ENCODE results near the gene CDH4.

The CDH4 gene

DNA sequence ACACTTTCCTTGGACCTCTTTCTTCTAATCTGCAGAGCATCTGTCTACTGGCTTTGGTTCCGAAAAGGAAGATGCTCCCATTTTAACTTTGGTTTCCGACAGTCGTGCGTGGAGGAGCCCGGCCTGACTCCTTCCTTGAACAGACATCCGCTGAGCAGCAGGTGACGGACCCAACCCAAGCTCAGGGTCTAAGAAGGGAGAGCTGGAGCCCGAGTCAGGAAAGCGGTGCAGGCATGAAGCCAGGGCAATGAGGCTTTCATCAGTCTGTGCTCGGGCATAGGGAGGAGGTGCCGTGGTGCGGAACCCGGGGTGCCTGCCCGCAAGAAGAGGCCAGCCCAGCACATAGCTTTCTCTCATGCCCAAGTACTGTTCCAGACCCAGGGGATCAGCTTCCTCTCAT is 109.4 kb downstream of the CDH4 start:
- no peak for DNase-seq

GRCh38 chr20:61364147-61364546 is 112.1 kb downstream of the CDH4 start:
- DNase-seq: no peak

GRCh38 chr20:61366914-61367313 is 114.9 kb downstream of the CDH4 start:
- no peak for DNase-seq

DNA sequence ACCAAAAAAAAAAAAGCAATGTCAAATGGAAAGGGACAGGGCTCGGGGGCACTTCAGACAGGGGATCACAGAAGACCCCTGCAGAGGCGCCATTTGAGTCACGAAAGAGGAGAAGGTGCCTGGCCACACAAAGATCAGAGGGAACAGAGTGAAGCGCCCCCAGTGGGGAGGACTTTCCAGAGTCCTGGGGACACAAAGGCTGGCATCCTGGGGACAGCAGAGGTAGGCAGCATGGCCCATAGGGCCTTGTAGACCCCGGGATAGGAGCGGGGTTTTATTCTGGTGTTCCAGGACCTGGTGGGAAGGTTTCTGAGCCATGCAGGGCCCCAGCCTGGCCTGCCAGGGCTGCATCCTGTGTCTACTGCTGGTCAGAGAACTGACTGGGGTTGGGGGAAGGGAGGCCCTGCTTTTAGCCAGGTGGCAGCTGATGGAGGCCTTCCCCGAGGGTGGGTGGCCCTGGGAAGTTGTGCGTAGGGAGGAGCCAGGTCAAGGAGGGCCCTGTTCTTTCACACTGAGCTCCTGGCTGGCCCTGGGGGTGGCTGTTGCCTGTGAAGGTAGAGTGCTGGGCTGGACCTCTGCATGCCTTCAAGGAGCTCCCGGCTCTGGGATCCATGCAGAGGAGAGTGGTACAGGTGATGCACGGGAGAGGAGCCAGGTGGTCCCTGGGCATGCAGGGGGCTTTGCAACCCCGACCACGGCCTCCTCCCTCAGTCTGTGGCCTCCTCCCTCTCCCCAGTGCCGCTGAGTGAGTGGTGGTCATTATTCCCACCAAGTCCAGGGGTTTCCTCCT is 117.9 kb downstream of the CDH4 start:
- no peak for DNase-seq

DNA sequence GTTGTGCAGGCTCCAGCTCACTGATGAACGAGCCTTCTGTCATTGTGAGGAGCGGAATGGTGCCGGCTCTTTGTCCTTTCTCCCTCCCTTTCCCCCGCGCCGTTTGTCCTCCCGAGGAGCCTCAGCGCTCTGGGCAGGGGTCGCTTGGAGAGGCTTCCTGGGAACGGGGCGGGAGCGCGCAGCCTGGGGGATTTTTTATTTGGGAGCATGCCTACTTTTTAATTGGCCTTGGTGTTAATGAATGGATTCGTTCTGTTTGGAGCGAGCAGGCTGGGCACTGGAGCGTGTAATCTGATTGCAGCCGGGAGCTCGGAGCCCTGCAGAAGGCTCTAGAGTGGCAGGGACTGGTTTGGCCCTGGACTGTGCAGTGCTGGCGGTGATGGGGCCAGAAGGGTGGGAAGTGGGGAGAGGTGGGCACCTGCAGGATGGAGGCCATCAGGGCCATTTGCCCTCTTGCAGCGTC is 118.8 kb downstream of the CDH4 start:
- no peak for DNase-seq

DNA sequence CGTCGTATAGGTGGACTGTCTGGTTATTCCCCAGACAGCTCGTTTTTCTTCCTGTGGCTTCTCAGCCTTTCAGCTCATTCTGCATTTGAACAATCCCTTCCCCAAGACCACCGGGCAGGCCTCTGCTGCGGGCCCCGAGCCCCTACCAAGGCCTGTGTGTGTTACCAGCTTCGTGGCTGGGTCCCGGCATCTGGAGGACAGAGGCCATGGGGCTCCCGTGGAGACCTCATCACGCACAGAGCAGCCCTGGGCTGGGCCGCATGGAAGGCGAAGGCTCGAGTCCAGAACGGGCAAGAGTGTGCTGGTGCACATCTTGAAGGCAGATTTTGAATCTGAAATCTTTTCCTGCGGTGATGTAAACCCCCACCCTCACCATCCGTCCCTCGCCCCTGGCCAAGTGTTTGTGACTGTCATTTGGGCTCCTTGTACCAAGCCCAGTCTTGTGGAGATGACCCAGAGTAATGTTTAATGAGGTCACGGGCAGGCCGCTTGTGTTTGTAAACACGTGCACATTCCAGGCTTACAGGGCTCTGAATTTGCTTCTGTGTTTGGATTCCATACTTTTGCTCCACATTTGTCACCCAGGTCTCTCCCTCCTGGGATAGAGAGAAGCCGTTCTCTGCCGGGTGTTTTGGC is 119.6 kb downstream of the CDH4 start:
- DNase-seq: no peak

DNA sequence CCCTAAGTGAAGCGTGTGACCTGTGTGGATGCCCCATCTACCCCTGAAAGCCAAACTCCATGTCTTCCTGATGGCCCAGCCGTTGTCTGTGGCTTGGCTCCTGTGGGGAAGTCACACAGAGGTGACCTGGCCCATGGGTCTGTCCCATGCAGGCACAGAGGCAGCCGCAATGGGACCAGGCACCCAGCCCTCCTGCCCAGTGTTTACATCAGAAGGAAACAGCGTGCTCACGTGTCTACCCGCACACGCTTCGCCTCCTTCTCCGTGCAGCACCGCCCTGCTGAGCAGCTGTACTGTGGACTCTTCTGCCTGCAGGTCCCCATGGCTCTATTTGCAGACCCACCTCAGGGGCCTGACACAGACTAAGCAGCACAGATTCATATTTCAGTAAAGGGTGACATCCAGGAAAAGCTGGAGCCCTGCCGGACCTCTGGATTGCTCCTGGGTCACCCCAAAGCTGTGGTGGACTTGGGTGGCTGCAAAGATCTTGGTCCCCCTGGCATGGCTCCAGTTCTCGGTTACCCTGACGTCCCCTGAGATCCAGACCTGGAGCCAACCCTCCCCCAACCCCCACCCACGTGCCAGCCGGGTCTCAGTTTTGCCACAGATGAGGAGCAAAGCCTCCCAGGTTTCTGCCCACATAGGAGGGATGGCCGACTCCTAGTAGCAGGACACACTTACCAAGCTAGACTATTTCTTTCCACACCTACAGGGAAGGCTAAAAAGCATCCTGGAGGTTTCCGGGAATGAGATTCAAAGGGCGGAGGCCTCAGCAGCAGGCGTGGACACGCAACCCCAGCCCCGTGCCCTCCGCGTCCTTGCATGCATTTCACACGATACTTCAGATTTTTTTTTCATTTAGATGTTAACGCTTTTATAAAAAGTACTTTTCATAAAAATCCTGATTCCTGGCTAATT is 120.3 kb downstream of the CDH4 start:
- DNase-seq: no peak

- DNase-seq: no peak
Observed at GRCh38 chr20:61373055-61373399, 121.0 kb downstream of the CDH4 start.

- DNase-seq: no peak
Observed at GRCh38 chr20:61373956-61374545, 122.0 kb downstream of the CDH4 start.

- no peak for DNase-seq
Observed at GRCh38 chr20:61376541-61377240, 124.6 kb downstream of the CDH4 start.

GRCh38 chr20:61378694-61379355 is 126.8 kb downstream of the CDH4 start:
- DNase-seq: no peak

DNA sequence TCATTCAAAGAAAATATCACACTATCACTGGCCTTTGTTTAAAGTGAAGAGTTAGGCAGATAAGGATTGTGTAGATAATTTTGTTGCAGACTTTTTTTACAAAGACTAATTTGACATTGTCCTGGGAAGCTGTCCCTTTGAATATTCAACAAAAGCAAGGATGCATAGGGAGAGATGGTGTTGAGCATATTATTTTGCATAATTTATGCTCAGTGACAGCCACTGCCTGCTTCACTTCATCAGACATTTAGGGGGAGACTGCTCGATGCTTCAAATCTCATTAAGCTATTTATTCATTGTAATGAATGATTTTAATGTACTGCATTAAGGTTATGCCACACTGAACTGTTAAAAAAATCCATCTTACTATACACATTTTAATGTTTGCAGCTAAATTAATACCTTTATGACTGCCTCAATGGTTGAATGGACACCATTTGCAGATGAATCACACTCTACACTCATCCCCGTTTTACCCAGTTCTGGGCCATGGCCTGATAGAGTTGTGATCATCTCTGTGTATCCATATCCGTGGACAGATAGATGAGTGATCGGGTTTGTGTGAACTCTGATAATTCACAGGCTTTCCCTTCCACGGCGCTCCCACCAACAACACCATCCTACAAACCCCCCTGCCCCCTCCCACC is 128.0 kb downstream of the CDH4 start:
- DNase-seq: no peak

DNA sequence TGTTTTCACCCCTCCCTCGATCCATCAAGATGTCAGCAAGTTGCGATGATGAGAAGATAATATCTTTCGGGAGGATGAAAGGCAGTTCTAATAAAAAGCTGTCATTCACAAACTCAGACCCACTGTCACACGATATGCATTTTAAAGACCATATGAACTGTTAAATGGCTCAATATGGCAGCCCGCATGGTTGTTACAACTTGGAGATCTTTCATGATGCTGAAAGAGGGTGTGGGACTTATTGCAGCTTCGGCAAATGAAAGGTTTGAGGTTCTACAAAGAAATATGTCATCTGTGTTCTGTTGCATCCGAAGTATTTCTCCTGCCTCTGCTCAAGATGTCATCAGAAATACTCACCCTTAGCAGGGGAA is 128.5 kb downstream of the CDH4 start:
- DNase-seq: no peak

GRCh38 chr20:61382194-61382593 is 130.1 kb downstream of the CDH4 start:
- no peak for DNase-seq

GRCh38 chr20:61385296-61385695 is 133.2 kb downstream of the CDH4 start:
- DNase-seq: no peak

DNA sequence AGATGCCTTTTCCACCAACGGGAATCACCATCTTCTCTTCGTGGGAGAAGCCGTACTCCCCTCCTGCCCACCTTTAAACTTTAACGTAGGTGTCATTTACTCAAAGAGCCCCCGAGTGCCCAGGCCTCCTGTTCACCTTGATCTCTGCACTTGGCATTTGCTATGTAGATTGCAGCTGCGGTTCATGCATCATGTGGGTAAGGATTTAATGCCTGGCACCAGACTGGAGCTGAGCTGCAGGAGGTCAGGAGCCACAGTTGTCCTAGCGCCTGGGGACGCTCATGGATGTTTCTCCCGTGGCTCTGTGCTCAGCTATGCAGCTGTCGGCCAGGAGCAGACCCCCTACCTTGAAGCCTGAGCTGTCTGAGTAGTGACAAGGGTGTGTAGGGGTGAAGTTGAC is 133.7 kb downstream of the CDH4 start:
- no peak for DNase-seq

DNA sequence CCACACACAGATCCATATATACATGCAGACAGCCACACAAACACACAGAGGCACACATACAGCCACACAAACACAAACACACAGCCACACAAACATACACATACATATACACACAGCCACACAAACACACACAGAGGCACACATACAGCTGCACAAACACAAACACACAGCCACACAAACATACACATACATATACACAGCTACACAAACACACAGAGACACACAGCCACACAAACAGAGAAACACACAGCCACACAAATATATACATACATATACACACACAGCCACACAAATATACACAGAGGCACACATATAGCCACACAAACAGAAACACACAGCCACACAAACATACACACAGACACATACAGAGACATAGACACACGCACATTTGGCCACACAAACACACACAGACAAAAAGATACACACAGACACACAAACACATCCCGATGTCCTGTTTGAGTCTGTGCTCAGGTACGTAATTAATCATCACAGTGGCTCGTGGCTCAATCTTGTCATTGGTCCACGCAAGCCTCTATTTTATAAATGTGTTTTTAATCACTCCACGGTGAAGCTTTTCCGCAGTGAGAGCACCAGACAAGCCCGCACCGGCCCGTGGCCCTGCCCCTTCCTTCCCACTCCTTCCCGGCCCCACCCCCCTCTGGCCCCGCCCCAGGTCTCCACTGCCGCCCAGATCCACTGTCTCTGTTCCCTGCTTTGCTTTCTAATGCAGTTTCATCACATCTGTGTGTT is 135.3 kb downstream of the CDH4 start:
- no peak for DNase-seq

DNA sequence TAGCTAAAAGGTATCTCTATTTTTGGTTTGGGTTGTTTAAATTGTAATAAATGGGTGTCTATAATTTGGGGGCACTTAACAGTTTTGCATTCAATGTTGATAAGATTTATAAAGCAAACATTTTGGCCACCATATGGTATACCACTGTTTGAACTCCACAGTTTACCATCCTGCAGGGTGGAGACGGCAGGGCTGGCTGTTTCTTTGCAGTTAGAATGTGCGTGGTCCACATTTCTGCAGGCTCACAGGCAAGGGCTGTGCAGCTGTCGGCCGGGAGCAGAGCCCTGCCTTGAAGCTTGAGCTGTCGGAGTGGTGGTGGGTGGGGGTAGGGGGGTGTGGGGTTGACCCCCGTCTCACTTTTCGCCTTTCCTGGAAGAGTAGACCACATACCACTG is 135.9 kb downstream of the CDH4 start:
- DNase-seq: no peak

DNA sequence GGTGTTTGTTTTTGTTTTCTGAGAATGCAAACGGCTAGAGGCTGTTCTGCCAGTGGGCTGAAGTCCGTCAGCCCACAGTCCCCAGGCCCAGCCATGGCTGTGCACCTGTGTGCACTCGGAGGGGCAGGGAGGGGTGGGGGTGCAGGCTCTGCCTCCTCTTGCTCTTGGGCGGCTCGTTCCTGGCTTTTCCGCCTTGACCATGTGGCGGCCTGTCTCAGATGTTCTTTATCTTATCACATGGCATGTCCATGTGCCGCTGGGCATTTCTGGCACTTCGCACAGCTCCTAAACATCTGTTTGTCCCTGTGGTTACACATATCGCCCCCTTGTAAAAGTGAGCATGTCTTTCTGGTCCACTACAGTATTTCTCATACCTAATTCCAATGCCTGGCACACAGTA is 137.0 kb downstream of the CDH4 start:
- no peak for DNase-seq

DNA sequence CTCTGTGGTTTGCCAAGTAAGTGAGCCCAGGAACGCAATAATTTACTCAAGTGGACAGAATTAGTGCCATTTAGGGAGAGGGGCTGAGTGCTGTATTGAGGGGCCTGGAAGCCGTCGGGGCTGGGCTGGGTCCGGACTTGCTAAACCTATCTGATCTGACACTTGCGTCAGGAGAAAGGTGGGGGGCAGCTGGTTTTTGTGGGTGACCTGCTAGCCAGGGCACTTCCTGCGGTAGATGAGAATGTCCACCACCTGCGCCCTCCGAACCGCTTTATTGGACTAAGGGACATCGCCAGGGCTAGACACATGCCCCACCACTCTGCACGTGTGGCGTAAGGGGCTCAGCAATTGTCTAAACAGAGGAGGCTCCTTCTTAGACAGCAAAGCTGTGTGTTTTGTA is 139.1 kb downstream of the CDH4 start:
- DNase-seq: no peak
